DOHH2 (cell line): ENCODE data around the gene PDXDC1.

ENCODE experiments used
- CTCF ChIP-seq: fragments of 200-600 bp; sonication (generic); IDR thresholded peaks from one replicate; pipeline ENCODE4 v1.5.1; 2014; ENCODE audit warnings: antibody characterized with exemption, mild to moderate bottlenecking, low read depth, low read length; ENCODE audit not compliant: poor library complexity, severe bottlenecking
- EZH2phosphoT487 ChIP-seq: fragments of 200-600 bp; sonication (generic); IDR thresholded peaks from 2 replicates; pipeline ENCODE4 v1.6.1; 2017; ENCODE audit warnings: borderline replicate concordance, mild to moderate bottlenecking, antibody characterized with exemption, low read length, moderate library complexity, mixed read lengths

- TF ChIP-seq CTCF (no peak), EZH2phosphoT487 (no peak)
These were observed 11.3 kb upstream of the PDXDC1 start for GRCh38 chr16:14963281-14964173.
